B cell (primary cell): Measurements from ENCODE around the gene IPO13.

Source experiments
- CTCF ChIP-seq: fragments of 200-600 bp; IDR thresholded peaks from one replicate; pipeline ENCODE4 v1.8.0; 2022; ENCODE audit warnings: antibody characterized with exemption, mild to moderate bottlenecking
- EZH2 ChIP-seq: IDR thresholded peaks from 2 replicates; pipeline ENCODE4 v1.6.1; 2012; ENCODE audit warnings: borderline replicate concordance, low read depth, mild to moderate bottlenecking, moderate library complexity, low read length; ENCODE audit not compliant: insufficient read depth, poor library complexity, severe bottlenecking

GRCh38 chr1:43914576-43915525, 31.9 kb upstream of the IPO13 start:
- TF ChIP-seq CTCF (no peak), EZH2 (no peak)
